ENCODE data around the gene MEF2C. TPM values are rescaled to one million over a fixed set of nuclear protein-coding genes. Genes with fewer than 3 reads are reported as not detected.

Gene MEF2C
- total and polyA plus RNA-seq, 2 experiments from 2014 or later, result 0.97 to 1.6 TPM

- no peaks in the 10 kb centered on the region for H3K27me3 ChIP-seq (ENCODE audit: insufficient read depth)
- no peaks in the 10 kb centered on the region for H3K9me2 ChIP-seq (ENCODE audit: insufficient read depth)
- no peak overlapping the region for H3K4me3 ChIP-seq
- no peak overlapping the region for H3K27ac ChIP-seq (ENCODE audit: low read depth)
- Mint-ChIP-seq H3K4me1 (peaks cover 40% of the 10 kb centered on the region), H3K27me3 (ENCODE audit: insufficient read depth, low read depth, poor library complexity) (peaks cover 2% of the 10 kb centered on the region), H3K36me3 (ENCODE audit: low read depth) (no peaks in the 10 kb centered on the region), H3K4me3 (no peak overlapping the region), H3K9me3 (no peaks in the 10 kb centered on the region), H3K27ac (no peak overlapping the region)
- H3F3A ChIP-seq (replicated peaks; ENCODE audit: low read depth), result no peaks in the 10 kb centered on the region
- H2AFZ ChIP-seq, result no peak overlapping the region
- TF ChIP-seq JUNB (IDR thresholded peaks at IDR 0.05; ENCODE audit: unreplicated experiment) (no peak), ZNF462 (CRISPR knock-in tag; IDR thresholded peaks at IDR 0.05) (no peak), REST (IDR thresholded peaks at IDR 0.05; ENCODE audit: unreplicated experiment) (no peak), CTCF (conservative IDR thresholded peaks at IDR 0.05; ENCODE audit: low read depth in 2 of 2) (no peak), ETS1 (IDR thresholded peaks at IDR 0.05) (no peak), EZH2 (IDR thresholded peaks at IDR 0.05; ENCODE audit: low read depth, unreplicated experiment) (no peak), ZNF114 (CRISPR knock-in tag; IDR thresholded peaks at IDR 0.05) (no peak), STAT1 (IDR thresholded peaks at IDR 0.05; ENCODE audit: unreplicated experiment) (no peak), EZH2phosphoT487 (IDR thresholded peaks at IDR 0.05; ENCODE audit: unreplicated experiment) (no peak)
- H3K79me2 ChIP-seq (replicated peaks; ENCODE audit: insufficient read depth), result no peaks in the 10 kb centered on the region
- peaks cover 37% of the 10 kb centered on the region for H3K4me1 ChIP-seq (ENCODE audit: insufficient read depth)
- H4K20me1 ChIP-seq (replicated peaks; ENCODE audit: insufficient read depth), result no peaks in the 10 kb centered on the region
- no peak overlapping the region for H3K4me2 ChIP-seq
- DNase-seq (ENCODE audit: low spot score) (no peak), ATAC-seq (no peak)
- H3K36me3 ChIP-seq (ENCODE audit: insufficient read depth), result no peaks in the 10 kb centered on the region
Measured at GRCh38 chr5:88824892-88825583, 57.9 kb downstream of the MEF2C start.
